HG03469 (cell line): ENCODE data around the gene TXNDC15.
A peak's percentile ranks its signal among the peaks of the same experiment; 100 is the strongest.
"Not testable (repeated sequence)": the region's sequence is repeated elsewhere in the genome, so short reads cannot be mapped to it uniquely, and the experiment has no call there.

Experiments used
- ATAC-seq: cut with Tn5 transposase; IDR thresholded peaks from one replicate; pipeline ENCODE4 v1.9.1; 2021; ENCODE audit warnings: mild to moderate bottlenecking, moderate library complexity, moderate number of reproducible peaks; ENCODE audit not compliant: unreplicated experiment

Gene TXNDC15

DNA sequence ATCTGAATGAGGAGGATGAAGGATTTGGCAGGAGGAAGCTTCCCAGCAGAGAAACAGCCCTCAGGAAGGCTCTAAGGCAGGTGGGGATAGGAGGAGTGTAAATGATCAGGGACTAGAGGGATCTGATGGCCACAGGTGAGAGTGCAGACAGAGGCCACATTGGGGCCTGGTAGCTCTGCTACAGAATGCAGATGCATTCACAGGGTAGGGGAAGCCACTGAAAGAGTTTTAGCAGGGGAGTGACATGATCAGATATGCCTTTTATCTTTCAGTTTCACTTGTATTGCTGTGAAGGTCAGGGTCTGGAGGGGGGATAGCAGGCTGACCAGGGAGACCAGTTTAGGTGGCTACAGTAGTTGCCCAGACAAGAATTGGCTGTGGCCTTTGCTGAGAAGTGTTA, 3.0 kb downstream of the TXNDC15 start:
- ATAC-seq = no peak

DNA sequence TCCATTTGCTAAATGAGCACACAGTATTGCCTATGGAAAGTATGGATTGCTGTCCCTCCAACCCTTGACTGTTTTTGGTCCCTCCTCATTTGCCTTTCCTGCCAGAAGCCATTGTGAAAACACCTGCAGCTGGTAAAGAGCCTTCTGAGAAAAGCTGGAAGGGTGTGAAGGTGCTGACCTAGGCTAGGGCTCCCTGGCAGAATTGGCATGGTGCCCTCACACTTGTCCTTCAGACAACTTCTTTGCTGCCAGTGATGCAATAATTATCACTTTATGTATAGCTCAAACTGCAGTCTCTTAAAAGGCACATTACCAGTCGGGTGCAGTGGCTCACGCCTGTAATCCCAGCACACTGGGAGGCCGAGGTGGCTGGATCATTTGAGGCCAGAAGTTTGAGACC, 4.2 kb downstream of the TXNDC15 start:
- ATAC-seq = no peak

DNA sequence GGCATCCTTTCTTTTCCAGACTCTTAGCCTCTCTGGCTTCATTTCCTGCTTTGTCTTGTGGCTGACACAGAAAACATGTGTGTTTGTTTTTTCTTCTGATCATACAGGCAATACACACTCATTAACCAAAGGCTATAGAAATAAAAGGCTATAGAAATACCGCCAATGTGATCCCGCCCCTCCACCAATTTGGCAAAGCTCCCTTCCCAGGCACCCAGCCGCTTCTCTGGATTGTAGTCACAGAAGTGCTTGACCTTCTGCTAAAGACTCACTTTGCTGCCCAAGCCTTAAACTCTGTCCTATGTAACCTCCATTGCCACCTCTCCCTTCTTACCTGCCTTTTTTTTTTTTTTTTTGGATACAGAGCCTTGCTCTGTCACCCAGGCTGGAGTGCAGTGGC, 5.3 kb downstream of the TXNDC15 start:
- ATAC-seq = no peak

DNA sequence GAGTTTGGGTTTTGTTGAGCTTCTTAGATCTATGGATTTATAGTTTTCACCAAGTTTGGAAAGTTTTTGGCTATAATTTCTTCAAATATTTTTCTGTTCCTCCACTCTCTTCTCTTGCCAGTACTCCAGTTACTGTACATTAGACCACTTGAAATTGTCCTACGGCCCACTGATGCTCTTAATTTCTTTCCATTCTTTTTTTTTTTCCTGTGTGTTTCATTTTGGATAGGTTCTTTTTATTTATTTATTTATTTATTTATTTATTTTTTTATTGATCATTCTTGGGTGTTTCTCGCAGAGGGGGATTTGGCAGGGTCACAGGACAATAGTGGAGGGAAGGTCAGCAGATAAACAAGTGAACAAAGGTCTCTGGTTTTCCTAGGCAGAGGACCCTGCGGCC, 6.8 kb downstream of the TXNDC15 start:
- ATAC-seq = not testable (repeated sequence)

DNA sequence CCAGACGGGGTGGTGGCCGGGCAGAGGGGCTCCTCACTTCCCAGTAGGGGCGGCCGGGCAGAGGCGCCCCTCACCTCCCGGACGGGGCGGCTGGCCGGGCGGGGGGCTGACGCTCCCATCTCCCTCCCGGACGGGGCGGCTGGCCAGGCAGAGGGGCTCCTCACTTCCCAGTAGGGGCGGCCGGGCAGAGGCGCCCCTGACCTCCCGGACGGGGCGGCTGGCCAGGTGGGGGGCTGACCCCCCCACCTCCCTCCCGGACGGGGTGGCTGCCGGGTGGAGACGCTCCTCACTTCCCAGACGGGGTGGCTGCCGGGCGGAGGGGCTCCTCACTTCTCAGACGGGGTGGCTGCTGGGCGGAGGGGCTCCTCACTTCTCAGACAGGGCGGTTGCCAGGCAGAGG, 7.5 kb downstream of the TXNDC15 start:
- not testable (repeated sequence) for ATAC-seq

DNA sequence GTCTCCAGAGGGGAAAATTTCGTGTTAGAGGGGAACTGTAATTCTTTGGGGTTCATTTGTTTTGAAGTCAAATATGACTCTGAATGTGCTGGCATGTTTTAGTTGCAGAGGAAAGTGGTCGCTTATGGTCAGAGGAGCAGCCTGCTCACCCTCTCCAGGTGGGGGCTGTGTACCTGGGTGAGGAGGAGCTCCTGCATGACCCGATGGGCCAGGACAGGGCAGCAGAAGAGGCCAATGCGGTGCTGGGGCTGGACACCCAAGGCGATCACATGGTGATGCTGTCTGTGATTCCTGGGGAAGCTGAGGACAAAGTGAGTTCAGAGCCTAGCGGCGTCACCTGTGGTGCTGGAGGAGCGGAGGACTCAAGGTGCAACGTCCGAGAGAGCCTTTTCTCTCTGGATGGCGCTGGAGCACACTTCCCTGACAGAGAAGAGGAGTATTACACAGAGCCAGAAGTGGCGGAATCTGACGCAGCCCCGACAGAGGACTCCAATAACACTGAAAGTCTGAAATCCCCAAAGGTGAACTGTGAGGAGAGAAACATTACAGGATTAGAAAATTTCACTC, 13.5 kb downstream of the TXNDC15 start:
- ATAC-seq = no peak

DNA sequence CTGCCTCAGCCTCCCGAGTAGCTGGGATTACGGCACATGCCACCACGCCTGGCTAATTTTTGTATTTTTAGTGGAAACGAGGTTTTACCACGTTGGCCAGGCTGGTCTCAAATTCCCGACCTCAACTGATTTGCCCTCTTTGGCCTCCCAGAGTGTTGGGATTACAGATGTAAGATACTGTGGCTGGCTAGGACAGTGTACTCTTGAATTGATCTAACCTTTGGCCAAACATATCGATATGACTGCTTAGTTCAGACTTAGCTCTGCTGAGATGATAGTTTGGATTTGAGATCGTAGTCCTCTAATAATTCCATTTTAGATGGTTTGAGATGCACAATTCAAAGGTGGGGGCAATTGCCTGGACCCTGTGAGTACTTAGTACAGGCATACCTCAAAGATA, 15.2 kb downstream of the TXNDC15 start:
- ATAC-seq = no peak

DNA sequence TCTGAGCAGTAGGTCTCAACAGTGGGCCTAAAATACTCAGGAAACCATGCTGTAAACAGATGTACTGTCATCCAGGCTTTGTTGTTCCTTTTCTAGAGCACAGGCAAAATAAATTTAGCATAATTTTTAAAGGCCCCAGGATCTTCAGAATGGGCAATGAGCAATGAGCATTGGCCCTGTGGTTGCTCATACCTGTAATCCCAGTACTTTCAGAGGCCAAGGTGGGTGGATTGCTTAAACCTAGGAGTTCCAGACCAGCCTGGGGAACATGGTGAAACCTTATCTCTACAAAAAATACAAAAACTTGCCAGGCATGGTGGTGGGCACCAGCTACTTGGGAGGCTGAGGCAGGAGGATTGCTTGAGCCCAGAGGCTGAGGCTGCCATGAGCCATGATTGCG, 17.3 kb downstream of the TXNDC15 start:
- no peak for ATAC-seq

DNA sequence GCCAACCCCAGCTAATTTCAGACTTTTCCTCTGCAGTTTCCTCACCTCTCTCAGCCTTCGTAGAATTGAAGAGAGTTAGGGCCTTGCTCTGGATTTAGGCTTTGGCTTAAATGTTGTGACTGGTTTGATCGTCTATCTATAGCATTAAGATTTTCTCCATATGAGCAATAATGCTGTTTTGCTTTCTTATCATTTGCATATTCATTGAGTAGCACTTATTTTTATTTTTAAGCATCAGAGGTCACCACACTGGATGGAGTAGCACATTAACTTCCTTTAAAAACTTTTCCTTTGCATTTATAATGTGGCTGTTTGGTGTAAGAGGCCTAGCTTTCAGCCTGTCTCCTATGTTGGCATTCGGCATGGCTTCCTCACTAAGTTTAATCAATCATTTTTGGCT, 18.1 kb downstream of the TXNDC15 start:
- ATAC-seq = no peak

DNA sequence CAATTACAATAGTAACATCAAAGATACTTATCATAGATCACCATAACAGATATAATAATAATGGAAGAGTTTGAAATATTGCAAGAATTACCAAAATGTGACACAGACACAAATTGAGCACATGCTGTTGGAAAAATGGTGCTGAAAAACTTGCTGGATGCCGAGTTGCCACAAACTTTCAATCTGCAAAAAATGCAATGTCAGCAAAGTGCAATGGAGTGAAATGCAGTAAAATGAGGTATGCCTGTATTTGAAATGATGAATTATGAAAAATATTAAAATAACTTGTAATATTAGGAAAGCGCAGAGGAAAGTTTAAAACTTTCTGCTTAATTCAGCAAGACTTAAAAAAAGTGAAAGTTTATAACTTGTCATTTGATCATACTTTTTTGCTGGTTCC, 18.8 kb downstream of the TXNDC15 start:
- no peak for ATAC-seq

DNA sequence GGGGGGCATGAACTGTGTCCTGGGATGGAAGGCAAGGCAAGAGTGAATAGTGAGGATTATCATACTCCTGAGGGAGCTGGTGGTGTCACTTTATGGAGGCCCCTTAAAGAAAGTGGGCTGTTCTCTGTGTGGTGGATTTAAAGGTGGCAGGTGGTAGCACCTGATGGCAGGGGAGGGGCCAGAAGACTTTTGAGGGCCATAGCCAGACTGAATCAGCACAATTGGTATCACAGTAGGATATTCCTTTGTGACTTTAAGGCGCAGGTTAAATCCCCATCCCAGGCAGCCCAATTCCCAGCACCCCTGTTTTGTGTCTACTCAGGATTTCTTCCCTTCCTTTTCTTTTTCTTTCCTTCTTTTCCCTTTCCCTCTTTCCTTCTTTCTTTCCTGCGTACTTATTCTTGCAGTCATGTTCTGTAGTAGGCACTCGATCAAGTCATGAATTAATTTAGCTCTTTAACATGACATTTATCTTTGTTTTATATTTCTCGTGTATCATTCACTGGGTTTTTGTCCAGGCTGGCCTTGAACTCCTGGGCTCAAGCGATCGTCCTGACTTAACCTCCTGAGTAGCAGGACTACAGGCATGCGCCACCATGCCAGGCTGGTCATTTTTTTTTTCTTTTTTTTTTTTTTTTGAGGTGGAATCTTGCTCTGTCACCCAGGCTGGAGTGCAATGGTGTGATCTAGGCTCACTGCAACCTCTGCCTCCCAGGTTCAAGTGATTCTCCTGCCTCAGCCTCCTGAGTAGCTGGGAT, 19.8 kb downstream of the TXNDC15 start:
- no peak for ATAC-seq

DNA sequence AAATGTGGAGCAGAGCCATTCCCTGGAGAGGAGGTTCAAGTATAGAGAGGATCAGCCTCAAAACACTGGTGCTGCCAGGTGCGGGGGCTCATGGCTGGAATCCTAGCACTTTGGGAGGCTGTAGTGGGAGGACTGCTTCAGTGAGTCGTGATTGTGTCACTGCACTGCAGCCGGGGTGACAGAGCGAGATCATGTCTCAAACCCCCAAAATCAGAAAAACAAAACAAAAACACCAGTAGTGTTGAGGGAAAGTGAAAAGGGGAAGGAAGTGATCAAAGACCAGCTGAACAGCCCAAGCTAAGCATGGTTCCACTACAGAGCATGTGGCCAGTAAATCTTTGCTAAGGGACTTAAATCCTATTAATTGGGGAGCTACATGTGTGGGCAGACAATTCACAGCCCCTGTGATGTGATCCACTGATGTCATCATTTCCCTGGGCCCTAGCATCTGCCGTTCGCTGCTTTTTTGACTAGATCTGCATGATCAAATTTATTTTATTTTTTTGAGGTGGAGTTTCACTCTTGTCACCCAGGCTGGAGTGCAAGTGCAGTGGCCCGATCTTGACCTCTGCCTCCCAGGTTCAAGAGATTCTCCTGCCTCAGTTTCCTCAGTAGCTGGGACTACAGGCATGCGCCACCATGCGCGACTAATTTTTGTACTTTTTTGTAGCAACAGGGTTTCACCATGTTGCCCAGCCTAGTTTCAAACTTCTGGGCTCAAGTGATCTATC, 28.1 kb downstream of the TXNDC15 start:
- no peak for ATAC-seq

DNA sequence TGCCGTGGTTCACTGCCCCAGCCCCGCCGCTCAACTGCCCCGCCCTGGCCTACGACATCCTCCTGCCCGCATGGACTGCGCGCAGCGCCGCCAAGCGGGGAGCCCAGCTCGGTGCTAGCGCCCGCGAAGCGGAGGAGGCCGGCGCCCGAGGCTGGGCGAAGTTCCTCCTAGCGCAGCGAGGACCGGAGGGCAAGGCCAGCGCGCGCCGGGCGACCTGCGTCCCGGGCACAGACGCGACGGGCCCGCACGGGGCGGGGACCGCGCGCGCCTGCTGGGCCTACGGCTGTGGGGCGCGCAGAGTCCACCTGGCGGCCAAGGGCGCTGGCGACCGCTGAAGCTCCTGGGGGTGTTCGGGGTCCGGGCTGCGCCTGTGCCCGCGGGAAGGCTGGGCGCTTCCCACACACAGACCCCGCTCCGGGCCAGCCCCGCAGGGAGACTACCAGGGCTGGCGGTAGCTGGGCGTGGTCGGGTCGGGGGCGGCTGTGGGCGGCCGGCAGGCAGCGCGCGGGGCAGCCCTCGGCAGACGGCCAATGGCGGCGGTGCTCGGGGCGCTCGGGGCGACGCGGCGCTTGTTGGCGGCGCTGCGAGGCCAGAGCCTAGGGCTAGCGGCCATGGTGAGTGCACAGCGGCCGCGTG, 30.6 kb downstream of the TXNDC15 start, which contains the start of gene PCBD2:
PCBD2 (plus strand) TSS at position 522 of the 636 bp plus-strand sequence; CDS start at position 531, 9 bp downstream.
- ATAC-seq = peak; percentile 58

DNA sequence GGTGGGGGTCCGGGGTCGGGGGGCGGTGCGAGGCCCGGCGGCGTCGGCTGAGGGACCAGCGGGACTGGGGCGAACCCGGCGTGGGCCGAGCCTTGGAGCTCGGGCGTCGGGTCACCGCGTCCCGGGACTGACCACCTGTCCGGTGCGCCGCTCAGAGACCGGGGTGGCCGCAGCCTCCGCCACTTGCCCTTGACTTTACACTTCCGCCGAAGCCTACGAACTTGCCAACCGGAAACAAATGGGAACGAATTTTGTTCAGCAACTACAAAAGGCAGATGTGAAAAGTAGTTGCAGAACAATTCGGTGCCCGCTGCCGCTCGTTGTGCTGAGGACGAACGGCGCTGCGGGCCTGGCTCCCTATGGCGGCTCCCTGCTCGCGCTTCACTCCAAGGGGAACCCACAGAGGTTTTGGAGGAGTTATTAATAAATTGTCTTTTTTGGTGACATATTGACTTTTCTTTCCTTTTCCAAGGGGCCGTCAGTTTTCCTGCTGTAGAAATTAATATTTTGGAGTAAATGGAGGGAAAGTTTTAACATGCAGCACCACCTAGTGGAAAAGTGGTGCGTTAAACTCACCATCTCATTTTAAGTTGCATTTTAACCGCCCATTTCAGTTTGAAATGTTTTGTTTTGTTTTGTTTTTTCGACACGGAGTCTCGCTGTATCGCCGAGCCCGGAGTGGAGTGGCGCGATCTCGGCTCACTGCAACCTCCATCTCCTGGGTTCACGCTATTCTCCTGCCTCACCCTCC, 31.2 kb downstream of the TXNDC15 start:
- ATAC-seq = peak; percentile 5

DNA sequence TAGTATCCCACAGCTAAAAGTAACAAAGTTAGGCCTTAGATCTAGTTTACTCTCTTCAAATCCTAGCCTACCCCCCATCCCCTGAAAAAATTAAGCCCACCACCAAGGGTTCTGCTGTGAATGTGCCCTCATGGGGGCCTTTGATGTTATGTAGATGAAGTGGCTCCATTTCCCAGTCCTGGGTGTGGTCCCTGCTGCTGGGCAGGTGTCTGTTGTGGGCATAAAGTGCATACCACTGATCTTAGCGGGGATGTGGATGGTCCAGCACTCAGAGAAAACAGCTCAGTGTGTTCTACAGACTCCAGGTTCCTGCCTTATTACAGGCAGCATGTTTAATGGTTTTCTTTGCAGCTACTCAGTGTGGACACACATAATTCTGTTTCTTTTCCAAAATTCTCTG, 32.6 kb downstream of the TXNDC15 start:
- ATAC-seq = no peak

DNA sequence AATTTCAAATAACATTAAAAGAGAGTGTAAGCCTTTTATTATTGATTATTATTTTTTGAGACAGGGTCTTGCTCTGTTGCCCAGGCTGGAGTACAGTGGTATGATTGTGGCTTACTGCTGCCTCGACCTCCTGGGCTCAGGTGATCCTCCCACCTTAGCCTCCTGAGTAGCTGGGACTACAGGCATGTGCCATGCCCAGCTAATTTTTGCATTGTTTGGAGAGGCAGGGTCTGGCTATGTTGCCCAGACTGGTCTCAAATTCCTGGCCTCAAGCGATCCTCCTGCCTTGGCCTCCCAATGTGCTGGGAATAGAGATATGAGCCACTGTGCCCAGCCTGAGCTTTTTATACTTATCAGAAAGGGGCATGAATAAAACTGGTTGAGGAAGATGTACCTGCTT, 36.6 kb downstream of the TXNDC15 start:
- ATAC-seq = not testable (repeated sequence)

DNA sequence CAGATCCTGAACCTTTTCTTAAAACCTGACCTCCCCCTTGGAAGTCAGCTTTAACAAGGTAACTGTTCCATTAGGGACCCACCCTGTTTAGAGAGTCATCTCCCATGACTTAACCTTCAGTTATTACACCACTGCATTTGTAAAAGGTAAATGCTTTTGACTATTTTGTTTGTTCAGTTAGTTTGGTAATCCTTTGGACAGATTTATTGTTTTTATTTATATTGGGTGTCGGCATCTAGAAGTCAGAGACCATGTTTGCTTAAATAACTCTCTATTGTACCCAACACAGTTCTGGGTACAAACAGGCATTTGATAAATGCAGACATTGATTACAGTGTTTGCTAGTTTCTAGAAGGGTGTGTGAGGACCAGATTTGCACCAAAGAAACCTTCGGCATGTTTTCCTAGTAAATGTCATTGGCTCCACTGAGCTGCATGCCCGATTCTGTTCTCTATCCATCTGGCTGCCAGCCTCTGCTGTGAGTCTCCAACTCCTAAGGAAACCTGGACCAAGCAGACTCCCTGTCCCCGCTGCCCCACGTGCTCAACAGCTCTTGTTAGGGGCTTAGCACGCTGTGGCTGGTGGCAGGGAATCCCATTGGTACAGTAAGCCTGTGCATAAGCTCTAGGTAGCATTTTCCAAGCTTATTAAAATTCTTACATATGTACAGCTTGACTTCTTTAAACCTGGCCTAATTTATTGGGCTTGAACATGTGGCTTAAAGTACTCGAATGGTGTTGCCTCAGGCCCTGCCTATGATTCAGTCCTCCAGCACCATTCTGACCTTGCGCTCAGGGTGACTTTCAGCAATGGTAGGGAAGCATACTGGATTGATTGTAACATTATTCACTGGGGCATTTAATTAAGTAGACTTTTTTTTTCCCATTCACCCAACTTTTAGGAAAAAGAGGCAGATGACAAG, 37.4 kb downstream of the TXNDC15 start:
- no peak for ATAC-seq

DNA sequence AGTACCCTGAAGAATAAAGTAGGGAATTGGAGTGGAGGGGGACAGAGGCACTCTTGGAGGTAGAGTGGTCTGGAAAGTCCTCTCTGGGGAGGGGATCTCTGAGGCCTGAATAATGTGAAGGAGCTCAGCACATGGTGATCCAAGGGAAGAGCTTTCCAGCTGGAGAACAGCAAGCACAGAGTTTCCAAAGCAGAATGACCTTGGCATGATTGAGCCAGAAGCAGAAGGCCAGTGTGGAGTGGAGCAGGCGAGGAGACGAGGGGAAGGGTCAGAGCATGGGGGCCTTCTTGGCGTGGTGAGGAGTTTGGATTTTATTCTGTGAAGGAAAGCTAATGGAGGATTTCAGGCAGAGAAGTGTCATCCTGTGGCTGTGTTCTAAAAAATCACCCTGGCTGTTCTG, 39.1 kb downstream of the TXNDC15 start:
- ATAC-seq = no peak

DNA sequence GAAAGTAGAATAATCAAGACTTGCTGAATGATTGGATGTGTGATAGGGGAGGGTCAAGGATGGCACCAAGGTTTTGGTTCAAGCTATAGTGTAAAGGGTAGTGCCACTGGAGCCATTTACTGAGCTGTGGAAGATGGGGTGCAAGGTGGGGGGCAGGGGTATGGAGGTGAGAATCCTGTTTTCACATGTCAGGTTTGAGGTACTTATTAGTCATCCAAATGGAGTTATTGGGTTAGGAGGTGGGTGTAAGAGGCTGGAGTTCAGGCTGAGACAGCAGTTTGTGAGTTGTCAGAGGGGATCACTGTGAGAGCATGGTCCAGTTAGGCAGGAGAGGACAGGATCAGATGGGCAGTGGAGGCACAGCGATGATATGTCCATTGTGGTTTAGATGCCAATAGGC, 39.6 kb downstream of the TXNDC15 start:
- no peak for ATAC-seq
